OCI-LY7 (cell line): ENCODE data around the gene SUPT3H.

Experiments used
- CTCF ChIP-seq: fragments of 200-600 bp; sonication (generic); conservative IDR thresholded peaks from 2 replicates; pipeline ENCODE4 v1.5.1; 2014; ENCODE audit warnings: mild to moderate bottlenecking, antibody characterized with exemption, low read length, moderate library complexity, mixed read lengths
- EZH2phosphoT487 ChIP-seq: fragments of 200-600 bp; sonication (generic); IDR thresholded peaks from 2 replicates; pipeline ENCODE4 v1.6.1; 2018; ENCODE audit warnings: low read depth, borderline replicate concordance, mild to moderate bottlenecking, mixed run types, antibody characterized with exemption, low read length, moderate library complexity, mixed read lengths

GRCh38 chr6:44804546-44805159, 573.1 kb downstream of the SUPT3H start:
- no peak for TF ChIP-seq CTCF
- no peak for TF ChIP-seq EZH2phosphoT487
